ENCODE results near the gene UTP15. TPM values are rescaled to one million over a fixed set of nuclear protein-coding genes. Genes with fewer than 3 reads are reported as not detected.

Gene UTP15
- total RNA-seq, 2 donors from 2014 or later: 11.6 to 61.0 TPM

DNA sequence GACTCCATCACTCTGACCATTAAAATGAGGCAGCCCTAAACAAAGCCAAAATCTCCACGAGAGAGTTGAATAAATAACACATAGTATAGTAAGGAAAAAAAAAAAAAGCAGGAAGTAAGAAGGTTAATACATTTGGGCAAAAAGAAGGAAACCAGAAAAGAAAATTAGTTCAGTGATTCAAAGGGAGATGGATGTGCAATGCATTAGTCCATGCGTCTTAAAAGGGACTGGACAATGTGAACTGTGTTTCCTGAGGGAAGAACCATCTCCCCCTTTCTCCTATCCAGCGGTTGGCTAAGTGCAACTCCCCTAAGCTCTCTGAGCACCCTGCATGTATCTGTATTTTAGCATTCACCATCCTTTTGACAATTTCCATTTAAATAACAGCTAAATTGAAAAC, 1.5 kb upstream of the UTP15 start:
- peaks cover 18 to 32% of the 10 kb centered on the region in 2 donors for H3K4me1 ChIP-seq (ENCODE audit: control insufficient read depth in 1 of 2, low read depth in 2 of 2)
- no peaks in the 10 kb centered on the region for H3K27me3 ChIP-seq (replicated peaks; ENCODE audit: insufficient read depth)
- ATAC-seq (ENCODE audit: insufficient number of reproducible peaks, low FRiP score, low read depth): no peak
- TF ChIP-seq, protein P1, sequence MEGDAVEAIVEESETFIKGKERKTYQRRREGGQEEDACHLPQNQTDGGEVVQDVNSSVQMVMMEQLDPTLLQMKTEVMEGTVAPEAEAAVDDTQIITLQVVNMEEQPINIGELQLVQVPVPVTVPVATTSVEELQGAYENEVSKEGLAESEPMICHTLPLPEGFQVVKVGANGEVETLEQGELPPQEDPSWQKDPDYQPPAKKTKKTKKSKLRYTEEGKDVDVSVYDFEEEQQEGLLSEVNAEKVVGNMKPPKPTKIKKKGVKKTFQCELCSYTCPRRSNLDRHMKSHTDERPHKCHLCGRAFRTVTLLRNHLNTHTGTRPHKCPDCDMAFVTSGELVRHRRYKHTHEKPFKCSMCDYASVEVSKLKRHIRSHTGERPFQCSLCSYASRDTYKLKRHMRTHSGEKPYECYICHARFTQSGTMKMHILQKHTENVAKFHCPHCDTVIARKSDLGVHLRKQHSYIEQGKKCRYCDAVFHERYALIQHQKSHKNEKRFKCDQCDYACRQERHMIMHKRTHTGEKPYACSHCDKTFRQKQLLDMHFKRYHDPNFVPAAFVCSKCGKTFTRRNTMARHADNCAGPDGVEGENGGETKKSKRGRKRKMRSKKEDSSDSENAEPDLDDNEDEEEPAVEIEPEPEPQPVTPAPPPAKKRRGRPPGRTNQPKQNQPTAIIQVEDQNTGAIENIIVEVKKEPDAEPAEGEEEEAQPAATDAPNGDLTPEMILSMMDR (IDR thresholded peaks at IDR 0.05): no peak
- no peak for DNase-seq (ENCODE audit: low spot score)
- peak overlapping the region; percentile 85 for H3K4me3 ChIP-seq
- H3K36me3 ChIP-seq: peaks cover 13% of the 10 kb centered on the region
- peak overlapping the region in 1 of 2 donors; percentile 89 for H3K27ac ChIP-seq
- H3K9me3 ChIP-seq: no peaks in the 10 kb centered on the region

DNA sequence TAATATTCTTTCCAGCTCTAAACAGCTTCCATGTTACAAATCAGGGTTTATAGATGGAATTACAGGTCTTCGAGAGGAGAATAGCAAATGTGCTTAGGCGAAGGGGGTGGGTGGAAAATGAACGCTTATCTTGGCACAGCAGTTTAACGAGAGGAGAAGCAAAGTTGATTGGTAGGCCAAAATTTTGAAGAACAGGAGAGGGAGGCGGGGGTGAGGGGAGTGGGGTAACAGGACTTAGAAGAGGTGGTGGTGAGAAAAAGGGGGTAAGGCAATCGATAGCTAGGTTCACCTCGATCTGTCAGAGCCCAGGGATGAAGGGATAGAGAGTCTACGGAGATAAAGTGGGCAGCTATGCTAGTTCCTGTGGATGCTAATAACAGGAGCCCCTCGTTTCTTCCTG, 868 bp upstream of the UTP15 start:
- ATAC-seq (ENCODE audit: insufficient number of reproducible peaks, low FRiP score, low read depth) (peak; percentile 14), DNase-seq (ENCODE audit: low spot score) (no peak)
- TF ChIP-seq, protein P1 (IDR thresholded peaks at IDR 0.05): no peak
- Histone ChIP-seq H3K27ac (peak overlapping the region; percentile 89 to 93), H3K27me3 (replicated peaks; ENCODE audit: insufficient read depth) (no peaks in the 10 kb centered on the region), H3K36me3 (peaks cover 12% of the 10 kb centered on the region), H3K9me3 (no peaks in the 10 kb centered on the region), H3K4me1 (ENCODE audit: control insufficient read depth in 1 of 2, low read depth in 2 of 2) (peaks cover 18 to 32% of the 10 kb centered on the region in 2 donors), H3K4me3 (peak overlapping the region; percentile 85)

DNA sequence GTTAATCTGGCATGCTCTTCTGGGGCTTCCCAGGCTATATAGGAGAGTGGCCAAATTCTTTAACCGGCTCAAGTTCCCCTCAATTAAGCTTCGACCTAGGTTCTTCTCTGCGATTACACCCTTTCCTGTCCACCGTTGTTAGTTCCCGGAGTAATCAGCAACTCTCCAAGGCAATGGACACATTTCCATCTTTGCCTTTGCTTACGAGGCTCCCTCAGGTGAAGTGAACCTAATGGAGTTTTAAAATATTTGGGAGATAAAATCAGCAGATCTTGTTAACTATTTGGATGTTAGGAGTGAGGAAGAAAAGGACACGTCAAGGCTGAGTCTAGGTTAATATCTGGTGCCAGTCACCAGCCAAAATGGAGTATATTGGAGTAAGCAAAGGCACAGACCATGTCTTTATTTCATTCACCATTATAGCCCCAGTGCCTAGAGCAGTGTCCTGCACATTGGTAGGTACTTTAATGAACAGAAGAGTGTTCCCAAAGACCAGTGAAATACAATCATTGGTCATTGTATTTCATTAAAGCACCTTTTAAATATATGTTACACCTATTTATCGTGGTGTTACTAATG, 515 bp downstream of the UTP15 start:
- TF ChIP-seq, protein P1 (IDR thresholded peaks at IDR 0.05): no peak
- H3K27ac ChIP-seq: peak overlapping the region; percentile 66 to 89
- ATAC-seq (ENCODE audit: insufficient number of reproducible peaks, low FRiP score, low read depth) (no peak), DNase-seq (ENCODE audit: low spot score) (no peak)
- peak overlapping the region; percentile 85 for H3K4me3 ChIP-seq
- no peaks in the 10 kb centered on the region for H3K27me3 ChIP-seq (replicated peaks; ENCODE audit: insufficient read depth)
- H3K9me3 ChIP-seq: no peaks in the 10 kb centered on the region
- H3K4me1 ChIP-seq (ENCODE audit: control insufficient read depth in 1 of 2, low read depth in 2 of 2): peaks cover 18 to 32% of the 10 kb centered on the region in 2 donors
- H3K36me3 ChIP-seq: peaks cover 14% of the 10 kb centered on the region

DNA sequence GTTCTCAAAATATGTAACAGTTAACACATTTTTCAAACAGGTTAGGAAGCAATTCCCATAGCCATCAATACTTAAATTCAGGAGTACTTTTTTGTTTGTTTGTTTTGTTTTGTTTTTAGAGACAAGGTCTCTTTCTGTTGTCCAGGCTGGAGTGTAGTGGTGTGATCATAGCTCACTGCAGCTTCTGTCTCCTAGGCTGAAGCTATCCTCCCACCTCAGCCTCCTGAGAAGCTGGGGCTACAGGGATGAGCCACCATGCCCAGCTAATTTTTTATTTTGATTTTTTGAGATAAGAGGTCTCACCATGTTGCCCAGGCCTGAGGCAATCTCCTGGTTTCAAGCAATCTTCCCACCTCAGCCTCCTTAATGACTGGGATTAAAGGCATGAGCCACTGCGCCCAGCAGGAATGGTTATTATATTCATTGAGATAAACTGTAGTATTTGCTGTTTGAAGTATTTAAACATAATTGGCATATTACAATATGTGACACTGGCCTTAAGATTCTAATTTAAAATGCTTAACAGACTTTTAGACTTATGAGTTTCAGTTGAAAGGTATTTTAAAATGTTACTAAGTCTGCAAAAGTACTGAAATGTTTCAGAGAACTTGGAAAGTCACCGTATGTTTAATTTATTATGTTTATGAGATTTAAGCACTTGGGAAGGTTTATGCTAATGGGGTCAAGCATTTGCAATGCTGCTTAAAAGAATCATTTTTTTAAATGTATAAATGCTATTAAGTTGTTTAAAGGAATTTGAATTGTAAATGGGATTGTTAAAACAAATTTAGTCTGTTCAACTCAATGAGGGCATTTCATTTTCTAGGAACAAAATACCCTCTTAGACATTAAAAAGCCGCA, 17.0 kb downstream of the UTP15 start:
- no peak for ATAC-seq (ENCODE audit: insufficient number of reproducible peaks, low FRiP score, low read depth)
- Histone ChIP-seq H3K9me3 (no peaks in the 10 kb centered on the region), H3K4me3 (no peak overlapping the region), H3K27ac (no peak overlapping the region), H3K27me3 (replicated peaks; ENCODE audit: insufficient read depth) (no peaks in the 10 kb centered on the region), H3K36me3 (peaks cover 13% of the 10 kb centered on the region), H3K4me1 (ENCODE audit: control insufficient read depth in 1 of 2, low read depth in 2 of 2) (no peaks in the 10 kb centered on the region)
- TF ChIP-seq, protein P1 (IDR thresholded peaks at IDR 0.05): no peak
- DNase-seq (ENCODE audit: low spot score): no peak

DNA sequence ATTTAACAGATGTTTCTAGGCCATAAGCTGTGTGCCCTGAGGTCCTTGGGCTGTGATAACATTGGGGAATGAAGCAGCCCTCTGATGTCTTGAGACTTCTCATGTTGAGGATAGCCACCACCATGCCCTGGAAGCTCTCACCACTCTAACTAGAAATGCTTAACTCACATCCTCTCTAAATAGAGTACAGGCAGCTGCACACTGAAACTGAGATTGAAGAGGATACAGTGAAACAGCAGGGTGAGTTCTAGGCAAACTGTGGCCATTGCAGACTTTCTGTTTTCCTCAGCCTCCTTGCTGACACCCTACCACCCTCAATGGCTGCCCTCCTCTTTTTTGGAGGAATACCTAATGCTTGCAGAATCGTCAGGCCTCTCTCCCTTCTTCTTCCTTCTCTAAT, 22.4 kb downstream of the UTP15 start:
- H3K4me1 ChIP-seq (ENCODE audit: control insufficient read depth in 1 of 2, low read depth in 2 of 2): no peaks in the 10 kb centered on the region
- H3K36me3 ChIP-seq: no peaks in the 10 kb centered on the region
- DNase-seq (ENCODE audit: low spot score): no peak
- H3K4me3 ChIP-seq: no peak overlapping the region
- H3K27ac ChIP-seq: no peak overlapping the region
- H3K9me3 ChIP-seq: no peaks in the 10 kb centered on the region
- ATAC-seq (ENCODE audit: insufficient number of reproducible peaks, low FRiP score, low read depth): no peak
- TF ChIP-seq, protein P1 (IDR thresholded peaks at IDR 0.05): no peak
- H3K27me3 ChIP-seq (replicated peaks; ENCODE audit: insufficient read depth): no peaks in the 10 kb centered on the region

Data from thoracic aorta (tissue), 2 donors.